ENCODE results near the gene ZNF516.

DNA sequence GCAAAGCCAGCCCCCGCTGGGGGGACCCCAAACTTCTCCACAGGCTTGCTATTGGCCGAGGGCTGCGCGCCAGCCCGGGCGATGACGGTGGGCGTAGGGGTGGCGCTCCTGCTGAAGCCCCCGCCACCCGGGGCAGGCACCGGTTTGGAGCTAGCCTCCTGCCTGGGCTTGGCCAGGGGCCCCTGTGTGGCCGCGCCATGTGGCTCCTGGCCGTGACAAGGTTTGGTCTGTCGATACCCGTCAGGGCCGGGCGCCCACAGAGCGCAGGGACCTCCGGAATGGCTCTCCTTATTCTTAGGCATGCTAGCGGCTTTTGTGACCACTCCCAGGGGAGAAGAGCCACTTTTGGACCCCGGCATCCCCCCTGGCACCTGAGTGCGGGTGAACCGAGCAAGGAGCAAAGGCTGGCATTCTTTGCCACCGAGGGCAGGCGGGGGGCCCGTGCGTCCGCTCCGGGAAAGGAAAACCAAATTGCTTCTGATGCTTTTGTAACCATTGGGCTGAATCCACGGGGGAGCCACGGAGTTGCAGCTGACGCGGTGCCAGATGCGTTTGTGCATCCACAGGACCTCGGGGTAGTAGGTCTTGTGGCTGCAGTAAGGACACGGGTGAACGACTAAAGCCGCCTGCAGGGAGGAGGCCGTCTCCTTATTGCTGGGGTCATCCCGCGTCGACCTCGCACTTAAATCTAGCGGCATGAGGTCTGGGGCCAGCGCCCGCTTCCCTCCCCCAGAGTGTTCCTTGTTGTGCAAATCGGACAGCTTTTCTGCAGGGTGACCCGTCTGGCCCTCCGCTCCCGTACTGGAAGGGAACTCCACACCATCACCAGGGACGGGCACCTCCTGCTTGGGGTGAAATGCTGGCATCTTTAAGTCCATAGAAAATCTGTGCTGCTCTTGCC is 115.6 kb downstream of the ZNF516 start:
- no peak for TF ChIP-seq POLR2AphosphoS5 (IDR thresholded peaks at IDR 0.05; ENCODE audit: low read depth)
- TF ChIP-seq, protein P1, sequence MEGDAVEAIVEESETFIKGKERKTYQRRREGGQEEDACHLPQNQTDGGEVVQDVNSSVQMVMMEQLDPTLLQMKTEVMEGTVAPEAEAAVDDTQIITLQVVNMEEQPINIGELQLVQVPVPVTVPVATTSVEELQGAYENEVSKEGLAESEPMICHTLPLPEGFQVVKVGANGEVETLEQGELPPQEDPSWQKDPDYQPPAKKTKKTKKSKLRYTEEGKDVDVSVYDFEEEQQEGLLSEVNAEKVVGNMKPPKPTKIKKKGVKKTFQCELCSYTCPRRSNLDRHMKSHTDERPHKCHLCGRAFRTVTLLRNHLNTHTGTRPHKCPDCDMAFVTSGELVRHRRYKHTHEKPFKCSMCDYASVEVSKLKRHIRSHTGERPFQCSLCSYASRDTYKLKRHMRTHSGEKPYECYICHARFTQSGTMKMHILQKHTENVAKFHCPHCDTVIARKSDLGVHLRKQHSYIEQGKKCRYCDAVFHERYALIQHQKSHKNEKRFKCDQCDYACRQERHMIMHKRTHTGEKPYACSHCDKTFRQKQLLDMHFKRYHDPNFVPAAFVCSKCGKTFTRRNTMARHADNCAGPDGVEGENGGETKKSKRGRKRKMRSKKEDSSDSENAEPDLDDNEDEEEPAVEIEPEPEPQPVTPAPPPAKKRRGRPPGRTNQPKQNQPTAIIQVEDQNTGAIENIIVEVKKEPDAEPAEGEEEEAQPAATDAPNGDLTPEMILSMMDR (IDR thresholded peaks at IDR 0.05; ENCODE audit: insufficient read depth, low read length), result no peak
- TF ChIP-seq, protein P2, sequence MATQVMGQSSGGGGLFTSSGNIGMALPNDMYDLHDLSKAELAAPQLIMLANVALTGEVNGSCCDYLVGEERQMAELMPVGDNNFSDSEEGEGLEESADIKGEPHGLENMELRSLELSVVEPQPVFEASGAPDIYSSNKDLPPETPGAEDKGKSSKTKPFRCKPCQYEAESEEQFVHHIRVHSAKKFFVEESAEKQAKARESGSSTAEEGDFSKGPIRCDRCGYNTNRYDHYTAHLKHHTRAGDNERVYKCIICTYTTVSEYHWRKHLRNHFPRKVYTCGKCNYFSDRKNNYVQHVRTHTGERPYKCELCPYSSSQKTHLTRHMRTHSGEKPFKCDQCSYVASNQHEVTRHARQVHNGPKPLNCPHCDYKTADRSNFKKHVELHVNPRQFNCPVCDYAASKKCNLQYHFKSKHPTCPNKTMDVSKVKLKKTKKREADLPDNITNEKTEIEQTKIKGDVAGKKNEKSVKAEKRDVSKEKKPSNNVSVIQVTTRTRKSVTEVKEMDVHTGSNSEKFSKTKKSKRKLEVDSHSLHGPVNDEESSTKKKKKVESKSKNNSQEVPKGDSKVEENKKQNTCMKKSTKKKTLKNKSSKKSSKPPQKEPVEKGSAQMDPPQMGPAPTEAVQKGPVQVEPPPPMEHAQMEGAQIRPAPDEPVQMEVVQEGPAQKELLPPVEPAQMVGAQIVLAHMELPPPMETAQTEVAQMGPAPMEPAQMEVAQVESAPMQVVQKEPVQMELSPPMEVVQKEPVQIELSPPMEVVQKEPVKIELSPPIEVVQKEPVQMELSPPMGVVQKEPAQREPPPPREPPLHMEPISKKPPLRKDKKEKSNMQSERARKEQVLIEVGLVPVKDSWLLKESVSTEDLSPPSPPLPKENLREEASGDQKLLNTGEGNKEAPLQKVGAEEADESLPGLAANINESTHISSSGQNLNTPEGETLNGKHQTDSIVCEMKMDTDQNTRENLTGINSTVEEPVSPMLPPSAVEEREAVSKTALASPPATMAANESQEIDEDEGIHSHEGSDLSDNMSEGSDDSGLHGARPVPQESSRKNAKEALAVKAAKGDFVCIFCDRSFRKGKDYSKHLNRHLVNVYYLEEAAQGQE (IDR thresholded peaks at IDR 0.05; ENCODE audit: insufficient replicate concordance, low read depth), result no peak
- no peak for TF ChIP-seq SPI1 (IDR thresholded peaks at IDR 0.05; ENCODE audit: borderline replicate concordance, low read depth)
- TF ChIP-seq GABPA (IDR thresholded peaks at IDR 0.05; ENCODE audit: low read depth), result no peak
